HG03575 (cell line): ENCODE measurements around the gene PLPP6.

Experiments
- ATAC-seq: cut with Tn5 transposase; IDR thresholded peaks from one replicate; pipeline ENCODE4 v1.9.1; 2021; ENCODE audit not compliant: unreplicated experiment, insufficient number of reproducible peaks, low FRiP score; ENCODE audit errors: extremely low read depth

The PLPP6 gene

DNA sequence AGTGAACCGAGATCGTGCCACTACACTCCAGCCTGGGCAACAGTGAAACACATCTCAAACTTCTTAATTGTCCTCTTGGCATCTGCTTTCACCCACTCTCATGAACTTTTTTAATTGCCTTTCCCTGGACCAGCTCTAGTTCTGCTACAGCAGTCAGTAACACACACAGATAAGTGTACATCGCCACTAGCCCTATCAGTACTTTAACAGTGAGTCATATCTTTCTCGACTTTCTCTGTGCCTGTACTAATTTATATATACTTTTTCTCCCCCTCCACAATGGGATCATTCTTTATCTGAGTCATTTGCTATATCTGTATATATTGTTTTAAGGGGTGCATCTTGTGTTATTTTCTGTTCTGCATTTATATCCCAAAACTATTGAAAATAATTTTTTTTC lies 24.0 kb downstream of the PLPP6 start:
- ATAC-seq = no peak

GRCh38 chr9:4686584-4686983 lies 24.5 kb downstream of the PLPP6 start:
- no peak for ATAC-seq

DNA sequence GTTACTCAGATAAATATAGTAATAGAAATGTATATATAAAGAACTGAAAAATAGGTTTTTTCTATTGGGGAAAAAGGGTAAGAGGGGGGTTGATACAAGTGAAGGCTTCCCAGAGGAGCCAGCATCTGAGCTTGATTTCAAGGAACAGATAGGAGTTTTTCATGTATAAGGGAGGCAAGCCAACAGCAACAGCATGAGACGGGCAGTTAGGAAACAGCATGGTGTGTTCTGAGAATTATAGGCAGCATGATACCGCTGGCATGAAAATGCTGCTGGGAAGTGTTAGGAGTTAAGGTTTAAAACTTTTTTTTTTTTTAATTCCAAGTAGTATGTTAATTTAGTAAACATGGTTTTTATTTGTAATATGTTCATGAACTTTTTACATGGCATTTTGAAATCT lies 26.9 kb downstream of the PLPP6 start:
- ATAC-seq = no peak

- ATAC-seq = peak; percentile 59
Observed at GRCh38 chr9:4689687-4690104, 27.6 kb downstream of the PLPP6 start.

DNA sequence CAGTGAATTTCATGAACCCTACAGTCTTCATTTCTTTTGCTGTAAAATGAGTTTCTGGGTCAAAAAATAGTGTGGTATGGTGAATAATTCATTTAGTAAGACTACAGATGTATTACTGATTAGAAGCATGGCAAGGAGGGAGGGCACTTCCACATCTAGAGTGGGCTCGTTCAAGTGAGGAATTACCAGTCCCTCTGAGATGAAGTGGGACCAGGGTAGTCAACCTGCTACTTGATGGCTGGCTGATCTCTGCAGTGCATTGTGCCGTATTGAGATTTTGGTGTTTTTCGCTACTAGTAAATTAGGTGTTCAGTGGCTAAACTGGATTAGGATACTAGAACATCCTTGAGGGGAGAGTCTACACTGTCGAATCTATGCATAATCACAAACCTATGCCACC lies 28.1 kb downstream of the PLPP6 start:
- no peak for ATAC-seq

DNA sequence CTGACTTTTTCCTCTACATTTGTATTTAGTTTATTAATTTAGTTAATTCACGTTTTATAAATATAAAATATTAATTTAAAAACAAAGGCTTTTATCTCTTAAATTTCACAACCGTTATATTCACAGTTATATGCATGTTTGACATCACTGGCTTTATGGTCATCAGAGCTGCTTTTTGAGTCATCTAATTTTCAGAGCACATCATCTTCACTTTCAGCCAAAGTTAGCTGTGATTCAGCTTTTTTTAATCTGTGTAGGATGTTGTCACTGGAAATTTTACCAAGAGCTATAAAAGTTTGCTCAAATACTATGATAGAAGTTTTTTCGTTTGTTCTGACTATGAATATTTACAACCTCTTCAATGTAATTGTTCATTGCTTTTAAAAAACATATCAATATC lies 29.7 kb downstream of the PLPP6 start:
- no peak for ATAC-seq

DNA sequence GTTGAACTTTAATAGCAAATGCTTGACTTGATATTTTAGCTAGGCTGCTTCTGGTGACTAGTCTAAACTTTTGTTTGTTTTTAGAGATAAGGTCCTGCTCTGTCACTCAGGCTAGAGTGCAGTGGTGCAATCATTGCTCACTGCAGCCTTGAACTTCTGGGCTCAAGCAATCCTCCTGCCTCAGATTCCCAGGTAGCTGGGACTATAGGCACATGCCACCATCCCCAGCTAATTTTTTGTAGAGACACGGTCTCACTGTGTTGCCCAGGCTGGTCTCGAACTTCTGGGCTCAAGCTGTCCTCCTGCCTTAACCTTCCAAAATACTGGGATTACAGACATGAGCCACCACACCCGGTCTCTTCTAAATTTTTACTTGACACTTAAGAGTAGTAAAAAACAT lies 38.0 kb downstream of the PLPP6 start:
- ATAC-seq = no peak

GRCh38 chr9:4700932-4701331 lies 38.8 kb downstream of the PLPP6 start:
- no peak for ATAC-seq

- no peak for ATAC-seq
Observed at GRCh38 chr9:4701526-4701925, 39.4 kb downstream of the PLPP6 start.

- no peak for ATAC-seq
Observed at GRCh38 chr9:4704129-4704528, 42.0 kb downstream of the PLPP6 start.

GRCh38 chr9:4706021-4706420 lies 43.9 kb downstream of the PLPP6 start:
- no peak for ATAC-seq

DNA sequence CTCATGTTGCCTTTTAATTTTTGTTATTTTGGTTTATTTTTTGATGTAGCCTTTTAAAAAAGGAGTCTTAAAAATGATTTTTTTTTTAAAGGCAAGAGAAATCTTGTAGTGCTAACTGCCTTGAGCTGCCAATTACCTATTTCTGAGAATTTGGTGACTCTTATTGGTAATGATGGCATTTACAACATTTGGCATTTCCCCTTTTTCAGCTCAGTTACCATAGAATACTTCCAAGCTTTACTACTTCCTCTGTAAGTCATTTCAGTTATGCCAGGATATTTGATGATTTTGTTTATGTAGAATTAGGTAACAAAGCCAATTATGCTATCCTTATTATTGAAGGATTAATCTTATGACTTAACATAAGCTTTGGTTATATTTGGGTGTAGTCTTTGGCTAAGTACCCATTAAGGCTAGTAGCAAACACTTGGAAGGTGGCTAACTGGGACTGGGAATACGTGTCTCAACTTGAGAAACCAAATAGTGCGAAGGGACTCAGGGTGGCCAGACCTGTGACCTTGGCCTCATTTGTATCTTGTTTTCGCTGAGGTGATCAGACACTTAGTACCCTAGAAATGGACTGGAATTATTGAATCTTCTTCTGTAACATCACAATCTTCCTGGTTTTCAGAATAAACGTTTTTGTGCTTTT lies 45.0 kb downstream of the PLPP6 start:
- no peak for ATAC-seq

GRCh38 chr9:4709380-4709779 lies 47.3 kb downstream of the PLPP6 start:
- no peak for ATAC-seq

- no peak for ATAC-seq
Observed at GRCh38 chr9:4713849-4714248, 51.8 kb downstream of the PLPP6 start.

DNA sequence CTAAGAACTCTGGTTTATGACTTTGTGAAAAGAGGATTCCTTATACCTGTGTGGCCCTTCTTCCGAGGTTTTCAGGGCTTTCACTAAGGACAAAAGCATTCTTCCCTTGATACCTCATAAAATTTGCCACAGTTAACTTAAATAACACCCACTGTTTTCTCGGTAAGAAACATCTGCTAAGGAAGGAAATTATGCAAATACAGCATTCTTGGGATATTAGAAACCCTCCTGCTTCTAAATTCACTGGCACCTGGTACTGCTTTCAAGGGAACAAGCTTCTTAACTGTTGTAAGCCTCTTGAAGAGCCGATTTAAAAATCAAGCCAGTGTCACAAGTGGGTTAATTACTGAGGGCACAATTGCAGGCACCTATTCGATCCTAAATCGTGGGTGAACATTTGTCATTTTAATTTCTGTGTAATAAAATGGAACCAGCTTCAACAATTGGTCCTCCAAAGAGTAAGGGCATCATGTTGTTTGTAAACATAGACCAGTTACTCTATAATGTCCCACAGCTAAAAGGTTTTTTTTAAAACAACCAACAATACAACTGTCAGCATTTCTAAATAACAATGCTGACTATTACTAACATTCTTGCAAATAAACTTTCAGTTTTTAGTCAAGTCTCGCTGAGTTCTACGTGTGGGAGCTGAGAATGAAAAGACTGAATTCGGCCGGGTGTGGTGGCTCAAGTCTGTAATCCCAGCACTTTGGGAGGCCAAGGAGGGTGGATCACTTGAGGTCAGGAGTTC lies 52.3 kb downstream of the PLPP6 start:
- no peak for ATAC-seq
